GM23338 (cell line): Measurements from ENCODE around the gene TPRG1. TPM values are rescaled to one million over a fixed set of nuclear protein-coding genes. Genes with fewer than 3 reads are reported as not detected.

Experiments
- ATAC-seq: fragments of 200-7000 bp; cut with Tn5 transposase; 3 replicates; pipeline ENCODE4 v1.9.1; 2020
- DNase-seq: peaks from one replicate; pipeline ENCODE4 v3.0.0-alpha.2; 2015; ENCODE audit warnings: low spot score
- H2AFZ ChIP-seq: fragments of 200-600 bp; sonication (generic); 2 replicates; pipeline ENCODE4 v1.8.0; 2016; ENCODE audit warnings: antibody characterized with exemption, mild to moderate bottlenecking, moderate library complexity
- H3F3A ChIP-seq: fragments of 200-600 bp; sonication (generic); replicated peaks from 2 replicates; pipeline ENCODE4 v1.8.0; 2017; ENCODE audit warnings: antibody characterized with exemption, mixed run types, low read depth
- H3K27ac ChIP-seq: fragments of 200-600 bp; sonication (generic); 2 replicates; pipeline ENCODE4 v1.6.1; 2016; ENCODE audit warnings: low read depth
- H3K27me3 ChIP-seq: fragments of 200-600 bp; sonication (generic); 2 replicates; pipeline ENCODE4 v1.8.0; 2016; ENCODE audit warnings: mild to moderate bottlenecking, mixed run types, moderate library complexity; ENCODE audit not compliant: insufficient read depth
- H3K36me3 ChIP-seq: fragments of 200-600 bp; sonication (generic); 2 replicates; pipeline ENCODE4 v1.8.0; 2016; ENCODE audit warnings: mild to moderate bottlenecking; ENCODE audit not compliant: insufficient read depth
- H3K4me1 ChIP-seq: fragments of 200-600 bp; sonication (generic); 2 replicates; pipeline ENCODE4 v1.8.0; 2016; ENCODE audit warnings: mild to moderate bottlenecking, moderate library complexity; ENCODE audit not compliant: insufficient read depth
- H3K4me2 ChIP-seq: fragments of 200-600 bp; sonication (generic); 2 replicates; pipeline ENCODE4 v1.7.1; 2017; ENCODE audit warnings: mixed run types
- H3K4me3 ChIP-seq: fragments of 200-600 bp; sonication (generic); 2 replicates; pipeline ENCODE4 v1.6.1; 2016; ENCODE audit warnings: mixed run types
- H3K79me2 ChIP-seq: fragments of 200-600 bp; sonication (generic); replicated peaks from 2 replicates; pipeline ENCODE4 v1.8.0; 2017; ENCODE audit warnings: mild to moderate bottlenecking; ENCODE audit not compliant: insufficient read depth
- H3K9me2 ChIP-seq: fragments of 200-600 bp; sonication (generic); 2 replicates; pipeline ENCODE4 v1.8.0; 2017; ENCODE audit not compliant: insufficient read depth
- H4K20me1 ChIP-seq: fragments of 200-600 bp; sonication (generic); replicated peaks from 2 replicates; pipeline ENCODE4 v1.8.0; 2017; ENCODE audit warnings: mild to moderate bottlenecking; ENCODE audit not compliant: insufficient read depth
- H3K27ac Mint-ChIP-seq: 2 replicates; pipeline ENCODE4 v1.8.0; 2020; ENCODE audit warnings: inconsistent platforms, mild to moderate bottlenecking, moderate library complexity, mixed read lengths
- H3K27me3 Mint-ChIP-seq: 3 replicates; pipeline ENCODE4 v1.8.0; 2022; ENCODE audit warnings: low read depth, mild to moderate bottlenecking, moderate library complexity, mixed read lengths, inconsistent platforms; ENCODE audit not compliant: insufficient read depth, poor library complexity
- H3K36me3 Mint-ChIP-seq: 3 replicates; pipeline ENCODE4 v1.8.0; 2021; ENCODE audit warnings: low read depth, mild to moderate bottlenecking, inconsistent platforms, moderate library complexity, mixed read lengths
- H3K4me1 Mint-ChIP-seq: 3 replicates; pipeline ENCODE4 v1.8.0; 2020; ENCODE audit warnings: mild to moderate bottlenecking, inconsistent platforms, mixed read lengths
- H3K4me3 Mint-ChIP-seq: 3 replicates; pipeline ENCODE4 v1.8.0; 2021; ENCODE audit warnings: moderate library complexity, mild to moderate bottlenecking, inconsistent platforms, mixed read lengths
- H3K9me3 Mint-ChIP-seq: 3 replicates; pipeline ENCODE4 v1.8.0; 2020; ENCODE audit warnings: moderate library complexity, mild to moderate bottlenecking, inconsistent platforms, mixed read lengths
- EZH2phosphoT487 ChIP-seq: fragments of 200-600 bp; sonication (generic); IDR thresholded peaks from one replicate; pipeline ENCODE4 v1.8.1; 2018; ENCODE audit warnings: antibody characterized with exemption; ENCODE audit not compliant: unreplicated experiment
- NANOG ChIP-seq: IDR thresholded peaks from 2 replicates; pipeline ENCODE4 v1.6.1; 2016; ENCODE audit warnings: antibody characterized with exemption, borderline replicate concordance
- POLR2AphosphoS5 ChIP-seq: IDR thresholded peaks from 2 replicates; pipeline ENCODE4 v1.6.1; 2016; ENCODE audit warnings: antibody characterized with exemption, low read depth
- ZNF331 ChIP-seq: fragments of 250-450 bp; sonication (Bioruptor Pico); IDR thresholded peaks from 2 replicates; pipeline ENCODE4 v1.5.0; 2020; ENCODE audit warnings: low read depth, mild to moderate bottlenecking, moderate library complexity
- ZNF462 ChIP-seq: fragments of 250-450 bp; sonication (Bioruptor Pico); IDR thresholded peaks from 2 replicates; pipeline ENCODE4 v1.5.0; 2020; ENCODE audit warnings: mild to moderate bottlenecking, moderate library complexity
- polyA plus RNA-seq: library from polyadenylated mRNA; unstranded; fragments of >200 nt; fragmentation: Nextera tagmentation; extraction: Ambion mirVana; gene quantifications from 2 replicates; pipeline ENCODE4 v1.2.1, GENCODE V29; 2016
- total RNA-seq: library from RNA; depleted of rRNA; stranded (reverse); fragments of >200 nt; shearing (Covaris generic); gene quantifications from 2 replicates; pipeline ENCODE4 v1.2.3, GENCODE V29; 2014
- TF ChIP-seq, protein P1 (sequence below), 2 experiments: fragments of 200-600 bp in 1 of 2; sonication (generic) in 1 of 2; conservative IDR thresholded peaks; 2 replicates each; pipeline versions ENCODE4 v1.5.1 to v1.6.1; 2016 to 2017; ENCODE audit warnings: antibody characterized with exemption in 2 of 2, low read depth in 2 of 2, mild to moderate bottlenecking in 2 of 2, moderate library complexity in 1 of 2
- TF ChIP-seq, protein P2 (sequence below): IDR thresholded peaks from one replicate; pipeline ENCODE4 v1.6.1; 2018; ENCODE audit warnings: antibody characterized with exemption; ENCODE audit not compliant: unreplicated experiment

Gene TPRG1
- total and polyA plus RNA-seq, 2 experiments from 2014 or later, result 0.74 to 1.7 TPM

DNA sequence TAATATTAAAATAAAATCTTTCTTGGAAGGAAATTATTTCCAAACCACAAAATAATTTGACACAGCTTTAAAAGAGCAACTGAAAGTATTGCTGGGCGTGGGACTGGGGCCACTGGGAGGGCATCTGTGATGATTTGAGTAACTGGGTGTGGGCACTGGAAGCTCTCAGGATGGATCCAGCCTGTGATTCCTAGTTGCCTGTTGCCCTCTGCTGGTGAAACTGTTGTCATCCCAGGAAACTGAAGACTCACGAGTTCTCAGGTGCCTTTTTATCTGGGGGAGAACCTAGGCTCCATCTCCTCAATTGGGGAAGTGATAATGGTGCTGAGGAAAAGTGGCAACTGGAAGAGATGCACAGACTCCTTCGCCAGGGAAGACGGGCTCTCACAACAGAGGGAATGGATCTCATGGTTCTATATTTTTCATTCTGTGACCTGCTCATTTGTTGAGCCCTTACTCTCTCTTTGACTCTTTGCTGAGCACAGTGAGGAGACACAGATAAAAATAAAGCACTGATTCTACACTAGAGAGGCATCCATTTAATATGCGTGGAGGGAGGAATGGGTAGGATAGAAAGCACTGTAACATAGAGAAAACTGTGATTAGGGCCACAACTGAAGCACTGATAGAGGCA lies 61.6 kb downstream of the TPRG1 start:
- Histone ChIP-seq H3K4me1 (no peaks in the 10 kb centered on the region), H2AFZ (no peak overlapping the region; the same call in 1 of the 2 replicates), H3K79me2 (no peaks in the 10 kb centered on the region), H3K4me3 (no peak overlapping the region), H3K27ac (no peak overlapping the region), H3K27me3 (no peaks in the 10 kb centered on the region), H4K20me1 (no peaks in the 10 kb centered on the region), H3K9me2 (no peaks in the 10 kb centered on the region), H3K4me2 (no peak overlapping the region), H3F3A (no peaks in the 10 kb centered on the region), H3K36me3 (no peaks in the 10 kb centered on the region)
- Mint-ChIP-seq H3K4me3 (no peak overlapping the region), H3K27me3 (peaks cover 3% of the 10 kb centered on the region), H3K9me3 (no peaks in the 10 kb centered on the region), H3K27ac (no peak overlapping the region), H3K4me1 (no peaks in the 10 kb centered on the region), H3K36me3 (no peaks in the 10 kb centered on the region)
- TF ChIP-seq ZNF462 (CRISPR knock-in tag), result no peak
- no peak for TF ChIP-seq NANOG
- TF ChIP-seq, protein P1, sequence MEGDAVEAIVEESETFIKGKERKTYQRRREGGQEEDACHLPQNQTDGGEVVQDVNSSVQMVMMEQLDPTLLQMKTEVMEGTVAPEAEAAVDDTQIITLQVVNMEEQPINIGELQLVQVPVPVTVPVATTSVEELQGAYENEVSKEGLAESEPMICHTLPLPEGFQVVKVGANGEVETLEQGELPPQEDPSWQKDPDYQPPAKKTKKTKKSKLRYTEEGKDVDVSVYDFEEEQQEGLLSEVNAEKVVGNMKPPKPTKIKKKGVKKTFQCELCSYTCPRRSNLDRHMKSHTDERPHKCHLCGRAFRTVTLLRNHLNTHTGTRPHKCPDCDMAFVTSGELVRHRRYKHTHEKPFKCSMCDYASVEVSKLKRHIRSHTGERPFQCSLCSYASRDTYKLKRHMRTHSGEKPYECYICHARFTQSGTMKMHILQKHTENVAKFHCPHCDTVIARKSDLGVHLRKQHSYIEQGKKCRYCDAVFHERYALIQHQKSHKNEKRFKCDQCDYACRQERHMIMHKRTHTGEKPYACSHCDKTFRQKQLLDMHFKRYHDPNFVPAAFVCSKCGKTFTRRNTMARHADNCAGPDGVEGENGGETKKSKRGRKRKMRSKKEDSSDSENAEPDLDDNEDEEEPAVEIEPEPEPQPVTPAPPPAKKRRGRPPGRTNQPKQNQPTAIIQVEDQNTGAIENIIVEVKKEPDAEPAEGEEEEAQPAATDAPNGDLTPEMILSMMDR (conservative IDR thresholded peaks at IDR 0.05; ENCODE audit: low read depth in 2 of 2), result peak; percentile 76 to 97
- TF ChIP-seq ZNF331 (CRISPR knock-in tag), result no peak
- TF ChIP-seq POLR2AphosphoS5, result no peak
- no peak for TF ChIP-seq EZH2phosphoT487
- TF ChIP-seq, protein P2, sequence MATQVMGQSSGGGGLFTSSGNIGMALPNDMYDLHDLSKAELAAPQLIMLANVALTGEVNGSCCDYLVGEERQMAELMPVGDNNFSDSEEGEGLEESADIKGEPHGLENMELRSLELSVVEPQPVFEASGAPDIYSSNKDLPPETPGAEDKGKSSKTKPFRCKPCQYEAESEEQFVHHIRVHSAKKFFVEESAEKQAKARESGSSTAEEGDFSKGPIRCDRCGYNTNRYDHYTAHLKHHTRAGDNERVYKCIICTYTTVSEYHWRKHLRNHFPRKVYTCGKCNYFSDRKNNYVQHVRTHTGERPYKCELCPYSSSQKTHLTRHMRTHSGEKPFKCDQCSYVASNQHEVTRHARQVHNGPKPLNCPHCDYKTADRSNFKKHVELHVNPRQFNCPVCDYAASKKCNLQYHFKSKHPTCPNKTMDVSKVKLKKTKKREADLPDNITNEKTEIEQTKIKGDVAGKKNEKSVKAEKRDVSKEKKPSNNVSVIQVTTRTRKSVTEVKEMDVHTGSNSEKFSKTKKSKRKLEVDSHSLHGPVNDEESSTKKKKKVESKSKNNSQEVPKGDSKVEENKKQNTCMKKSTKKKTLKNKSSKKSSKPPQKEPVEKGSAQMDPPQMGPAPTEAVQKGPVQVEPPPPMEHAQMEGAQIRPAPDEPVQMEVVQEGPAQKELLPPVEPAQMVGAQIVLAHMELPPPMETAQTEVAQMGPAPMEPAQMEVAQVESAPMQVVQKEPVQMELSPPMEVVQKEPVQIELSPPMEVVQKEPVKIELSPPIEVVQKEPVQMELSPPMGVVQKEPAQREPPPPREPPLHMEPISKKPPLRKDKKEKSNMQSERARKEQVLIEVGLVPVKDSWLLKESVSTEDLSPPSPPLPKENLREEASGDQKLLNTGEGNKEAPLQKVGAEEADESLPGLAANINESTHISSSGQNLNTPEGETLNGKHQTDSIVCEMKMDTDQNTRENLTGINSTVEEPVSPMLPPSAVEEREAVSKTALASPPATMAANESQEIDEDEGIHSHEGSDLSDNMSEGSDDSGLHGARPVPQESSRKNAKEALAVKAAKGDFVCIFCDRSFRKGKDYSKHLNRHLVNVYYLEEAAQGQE, result no peak
- ATAC-seq (peak; percentile 97), DNase-seq (peak; percentile 81)
